ENCODE results near the gene ASIC5.

Gene ASIC5

GRCh38 chr4:155854582-155855226, 11.4 kb downstream of the ASIC5 start:
- Histone ChIP-seq H3F3A (ENCODE audit: insufficient read depth) (no peaks in the 10 kb centered on the region), H3K27ac (ENCODE audit: low read depth, low read length) (no peak overlapping the region), H3K79me2 (ENCODE audit: insufficient read depth, low read length) (no peaks in the 10 kb centered on the region), H3K4me3 (ENCODE audit: insufficient read depth, low read length, poor library complexity, severe bottlenecking) (no peak overlapping the region), H2AFZ (ENCODE audit: low read depth, low read length, severe bottlenecking) (no peak overlapping the region), H3K9me2 (replicated peaks; ENCODE audit: insufficient read depth, low read length) (no peaks in the 10 kb centered on the region), H3K36me3 (ENCODE audit: low read length) (no peaks in the 10 kb centered on the region), H3K27me3 (ENCODE audit: low read length) (no peaks in the 10 kb centered on the region), H3K4me2 (ENCODE audit: low read depth, low read length, poor library complexity, severe bottlenecking) (no peak overlapping the region), H3K9ac (ENCODE audit: low read length) (no peak overlapping the region), H3K9me3 (ENCODE audit: insufficient read depth, low read length) (no peaks in the 10 kb centered on the region), H4K20me1 (ENCODE audit: low read depth, low read length) (no peaks in the 10 kb centered on the region)
- TF ChIP-seq EZH2phosphoT487 (conservative IDR thresholded peaks at IDR 0.05; ENCODE audit: low read length): no peak
- TF ChIP-seq CTCF (IDR thresholded peaks at IDR 0.05; ENCODE audit: insufficient read depth, low read length, poor library complexity, severe bottlenecking): no peak

GRCh38 chr4:155853189-155853588, 12.9 kb downstream of the ASIC5 start:
- Histone ChIP-seq H3K9me2 (replicated peaks; ENCODE audit: insufficient read depth, low read length) (no peaks in the 10 kb centered on the region), H3K9me3 (ENCODE audit: insufficient read depth, low read length) (no peaks in the 10 kb centered on the region), H3K36me3 (ENCODE audit: low read length) (no peaks in the 10 kb centered on the region), H2AFZ (ENCODE audit: low read depth, low read length, severe bottlenecking) (no peak overlapping the region), H4K20me1 (ENCODE audit: low read depth, low read length) (no peaks in the 10 kb centered on the region), H3K27ac (ENCODE audit: low read depth, low read length) (no peak overlapping the region), H3K9ac (ENCODE audit: low read length) (no peak overlapping the region), H3F3A (ENCODE audit: insufficient read depth) (no peaks in the 10 kb centered on the region), H3K27me3 (ENCODE audit: low read length) (no peaks in the 10 kb centered on the region), H3K79me2 (ENCODE audit: insufficient read depth, low read length) (no peaks in the 10 kb centered on the region), H3K4me2 (ENCODE audit: low read depth, low read length, poor library complexity, severe bottlenecking) (no peak overlapping the region), H3K4me3 (ENCODE audit: insufficient read depth, low read length, poor library complexity, severe bottlenecking) (no peak overlapping the region)
- TF ChIP-seq EZH2phosphoT487 (conservative IDR thresholded peaks at IDR 0.05; ENCODE audit: low read length) (no peak), CTCF (IDR thresholded peaks at IDR 0.05; ENCODE audit: insufficient read depth, low read length, poor library complexity, severe bottlenecking) (no peak)

GRCh38 chr4:155849042-155849441, 17.0 kb downstream of the ASIC5 start:
- no peak overlapping the region for H3K4me3 ChIP-seq (ENCODE audit: insufficient read depth, low read length, poor library complexity, severe bottlenecking)
- no peak for TF ChIP-seq EZH2phosphoT487 (conservative IDR thresholded peaks at IDR 0.05; ENCODE audit: low read length)
- no peak for TF ChIP-seq CTCF (IDR thresholded peaks at IDR 0.05; ENCODE audit: insufficient read depth, low read length, poor library complexity, severe bottlenecking)
- no peaks in the 10 kb centered on the region for H3K79me2 ChIP-seq (ENCODE audit: insufficient read depth, low read length)
- H3K9ac ChIP-seq (ENCODE audit: low read length): no peak overlapping the region
- H3K4me2 ChIP-seq (ENCODE audit: low read depth, low read length, poor library complexity, severe bottlenecking): no peak overlapping the region
- no peaks in the 10 kb centered on the region for H3K27me3 ChIP-seq (ENCODE audit: low read length)
- no peaks in the 10 kb centered on the region for H4K20me1 ChIP-seq (ENCODE audit: low read depth, low read length)
- no peak overlapping the region for H3K27ac ChIP-seq (ENCODE audit: low read depth, low read length)
- no peaks in the 10 kb centered on the region for H3K9me2 ChIP-seq (replicated peaks; ENCODE audit: insufficient read depth, low read length)
- no peak overlapping the region for H2AFZ ChIP-seq (ENCODE audit: low read depth, low read length, severe bottlenecking)
- no peaks in the 10 kb centered on the region for H3K9me3 ChIP-seq (ENCODE audit: insufficient read depth, low read length)
- H3F3A ChIP-seq (ENCODE audit: insufficient read depth): no peaks in the 10 kb centered on the region
- no peaks in the 10 kb centered on the region for H3K36me3 ChIP-seq (ENCODE audit: low read length)

Measured in SU-DHL-6 (cell line).